Putamen (tissue), 1 donor: ENCODE measurements around the gene KRT33B.

Experiments used
- DNase-seq: peaks from one replicate; pipeline ENCODE4 v3.0.0-alpha.2; 2016; ENCODE audit warnings: low spot score

The KRT33B gene

DNA sequence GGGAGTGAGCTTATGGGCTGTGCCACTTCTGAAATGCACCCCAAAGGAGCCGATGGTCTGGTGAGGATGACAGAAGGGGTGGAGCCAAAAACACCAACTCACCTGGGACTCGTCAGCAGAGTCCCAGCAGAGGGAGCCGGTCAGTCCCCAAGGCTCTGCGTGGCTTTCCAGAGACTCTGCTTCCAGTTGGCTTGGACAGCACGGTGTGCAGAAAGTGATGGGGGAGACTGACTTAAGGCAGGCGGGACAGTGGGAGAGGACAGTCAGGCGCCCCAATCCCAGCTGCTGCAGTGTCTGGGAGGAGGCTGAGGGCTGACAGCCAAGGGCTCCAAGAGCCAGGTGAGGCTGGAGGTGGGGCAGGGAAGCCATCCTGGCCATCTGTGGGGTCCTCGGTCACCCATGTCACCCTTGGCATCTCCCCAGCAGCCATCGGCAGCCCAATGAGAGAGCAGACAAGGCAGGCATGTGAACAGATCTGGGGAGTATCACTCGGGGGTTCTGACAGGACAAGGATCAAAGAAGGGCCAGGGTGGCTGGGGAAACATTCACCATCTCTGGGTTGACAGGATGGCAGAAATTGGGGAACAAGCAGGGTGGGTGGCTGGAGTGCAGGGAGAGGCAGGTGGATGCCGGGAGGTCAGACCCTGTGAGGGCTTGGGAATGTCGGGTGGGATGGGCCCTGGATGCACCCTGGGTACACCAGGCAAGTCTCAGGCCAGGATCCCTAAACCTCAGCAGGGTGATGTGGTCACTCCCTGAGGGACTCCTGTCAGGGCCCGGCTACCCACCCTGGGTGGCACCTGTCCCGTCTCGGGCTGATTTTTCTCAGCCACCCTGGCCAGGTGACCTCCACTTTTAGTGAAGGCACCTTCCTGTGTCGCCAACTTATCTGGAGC is 45.2 kb downstream of the KRT33B start:
- no peak for DNase-seq

DNA sequence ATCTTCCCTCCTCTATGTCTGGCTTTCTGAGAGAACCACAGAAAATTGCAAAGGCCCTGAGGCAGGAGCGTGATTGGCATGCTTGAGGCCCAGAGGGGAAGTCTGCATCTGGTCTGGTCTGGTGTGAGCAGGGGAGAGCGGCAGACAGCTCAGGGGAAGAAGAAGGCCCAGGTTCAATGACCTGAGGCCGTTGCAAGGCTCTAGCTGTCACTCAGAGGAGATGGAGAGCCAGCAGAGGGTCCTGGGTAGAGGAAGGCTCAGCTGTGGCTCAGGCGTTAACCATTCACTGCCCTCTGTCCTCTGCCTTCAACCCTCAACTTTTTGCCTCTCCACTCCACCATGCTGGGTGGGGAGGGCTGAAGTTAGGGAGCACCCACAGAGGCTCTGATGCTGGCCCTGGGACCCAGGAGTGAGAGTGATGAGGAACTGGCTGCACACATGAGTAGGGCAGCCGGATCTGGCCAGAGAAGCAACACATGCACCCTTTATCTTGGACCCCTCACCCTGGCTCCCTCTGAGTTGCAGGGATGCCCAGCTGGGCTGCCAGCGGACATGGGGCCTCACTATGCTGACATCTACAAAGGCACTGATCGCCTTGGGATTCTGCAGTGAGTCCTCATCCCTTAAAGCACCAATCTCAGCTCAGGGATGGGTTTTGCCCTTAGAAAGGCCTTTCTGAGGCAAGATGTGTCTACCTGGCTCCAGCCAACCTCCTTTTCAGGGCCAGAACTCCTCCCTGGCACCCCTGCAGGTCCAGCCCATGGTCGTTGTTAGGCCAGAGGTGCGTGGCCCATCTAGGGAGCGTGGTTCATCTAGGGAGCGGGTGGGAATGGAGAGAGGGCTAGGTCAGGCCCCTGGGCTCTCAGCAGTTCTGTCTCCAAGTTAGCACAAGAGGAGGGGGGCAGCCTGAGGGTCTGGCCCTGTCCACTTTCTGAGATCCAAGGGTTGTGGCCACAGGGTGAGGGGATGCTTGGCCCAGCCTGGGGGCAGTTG is 46.4 kb downstream of the KRT33B start:
- DNase-seq: no peak

DNA sequence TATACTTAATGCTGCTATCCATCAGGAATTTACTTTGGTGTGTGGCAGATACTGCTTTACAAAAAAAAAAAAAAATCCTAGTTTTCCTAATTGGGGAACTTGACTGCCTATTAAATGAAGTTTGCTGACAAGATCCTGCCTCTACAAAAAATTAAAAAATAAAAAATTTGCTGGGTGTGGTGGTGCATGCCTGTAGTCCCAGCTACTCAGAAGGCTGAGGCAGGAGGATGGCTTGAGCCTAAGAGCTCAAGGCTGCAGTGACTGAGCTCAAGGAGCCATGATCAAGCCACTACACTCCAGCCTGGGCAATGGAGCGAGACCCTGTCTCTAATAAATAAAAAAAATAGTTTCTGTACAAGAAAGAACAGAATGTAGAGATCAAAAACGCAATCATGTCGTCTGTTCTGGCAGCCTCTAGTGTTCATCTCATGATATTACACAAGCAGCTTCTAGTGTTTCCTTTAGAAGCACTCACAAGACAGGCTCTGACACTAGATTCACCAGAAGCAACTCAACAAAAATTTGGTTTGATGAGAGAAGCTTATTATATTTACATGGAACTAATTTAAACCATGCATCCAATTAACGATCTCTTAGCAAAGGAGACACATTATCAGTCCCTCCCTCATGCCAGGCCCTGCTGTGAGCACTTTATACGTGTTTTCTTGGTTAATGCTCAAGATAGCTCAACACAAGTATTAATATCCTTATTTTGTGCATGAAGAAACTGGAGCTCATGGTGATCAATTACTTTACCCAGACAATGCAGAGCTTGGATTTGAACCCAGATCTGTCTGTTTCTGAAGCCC is 47.3 kb downstream of the KRT33B start:
- no peak for DNase-seq

DNA sequence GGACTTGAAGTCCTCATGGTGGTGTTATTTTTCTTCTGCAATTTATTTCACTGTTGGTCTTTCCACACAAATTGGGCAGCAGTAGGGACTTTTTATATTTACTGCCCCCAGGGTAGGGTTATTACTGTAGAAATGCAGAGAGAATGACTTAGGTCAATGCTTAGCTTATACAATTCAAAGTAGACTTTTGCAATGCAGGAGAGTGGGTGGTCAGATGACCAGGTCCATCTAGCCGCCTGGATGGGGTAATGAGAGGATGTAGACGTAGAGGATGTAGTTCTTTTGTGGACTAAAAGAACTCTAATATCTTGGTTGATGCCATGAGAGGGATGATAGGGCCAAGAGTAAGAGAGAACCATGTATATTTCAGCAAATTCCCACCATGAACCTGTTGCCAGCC is 51.4 kb downstream of the KRT33B start:
- no peak for DNase-seq

DNA sequence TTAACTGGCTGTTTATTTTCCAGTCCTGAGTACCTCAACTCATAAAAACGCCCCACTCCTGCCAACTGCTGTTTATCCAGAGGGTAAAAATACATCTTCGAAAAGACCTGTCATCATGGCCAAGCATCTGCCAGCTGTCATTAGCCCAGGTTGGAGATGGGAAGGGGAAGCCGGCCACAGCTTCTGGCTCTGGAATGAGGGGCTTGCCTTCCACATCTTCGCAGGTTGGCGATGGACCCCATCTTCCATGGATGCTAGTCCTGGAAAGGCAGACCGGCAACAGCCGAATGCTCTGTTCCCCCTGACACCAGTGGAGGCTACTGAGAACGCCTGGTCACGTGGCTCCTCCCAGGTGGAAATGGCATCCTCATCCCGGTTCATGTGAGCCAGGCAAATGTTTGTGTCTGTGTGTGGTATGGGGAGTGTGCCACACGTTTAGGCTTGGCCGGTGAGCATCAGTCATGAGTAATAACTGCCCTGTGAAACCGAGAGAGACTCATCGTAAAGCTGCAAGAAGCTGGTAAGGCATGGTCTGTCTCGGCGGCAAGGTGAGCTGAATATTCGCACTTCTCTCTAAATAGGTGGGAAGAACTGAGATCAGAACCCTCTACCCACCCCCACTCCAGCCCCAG is 53.7 kb downstream of the KRT33B start:
- DNase-seq: no peak

DNA sequence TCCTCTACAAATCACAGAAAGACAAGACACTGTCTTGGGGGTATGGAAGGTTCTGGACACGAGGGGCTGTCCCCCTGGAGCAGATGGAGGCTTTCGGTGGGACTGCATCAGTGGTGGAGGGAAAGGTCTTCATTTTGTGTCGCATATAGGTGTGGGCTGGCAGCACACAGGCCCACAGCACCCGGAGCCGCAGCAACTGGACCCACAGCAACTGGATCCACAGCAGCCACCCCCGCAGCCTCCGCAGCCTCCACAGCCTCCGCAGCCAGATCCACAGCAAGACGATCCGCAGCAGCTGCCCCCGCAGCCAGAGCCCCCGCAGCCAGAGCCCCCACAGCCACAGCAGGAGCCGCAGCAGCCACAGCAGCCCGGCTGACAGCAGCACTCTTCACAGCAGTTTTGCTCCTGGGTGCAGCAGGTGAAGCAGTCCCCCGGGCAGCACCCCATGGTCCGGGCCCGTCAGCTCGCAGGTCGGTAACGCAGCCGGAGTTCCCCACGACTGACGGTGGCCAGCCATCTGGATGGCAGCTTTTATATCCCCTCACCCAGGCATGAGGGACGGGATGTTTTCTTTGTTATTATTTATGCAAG is 54.3 kb downstream of the KRT33B start, which contains the start of gene KRTAP17-1:
KRTAP17-1 (minus strand) TSS at position 507 of the 591 bp plus-strand sequence; CDS start at position 447, 60 bp downstream.
- DNase-seq: no peak
